Activated CD4-positive, alpha-beta T cell treated with anti-CD3 and anti-CD28 coated beads for 36 hours (primary cell): ENCODE data around the gene FBXL2. TPM values are rescaled to one million over a fixed set of nuclear protein-coding genes. Genes with fewer than 3 reads are reported as not detected.
"Not testable (repeated sequence)": the region's sequence is repeated elsewhere in the genome, so short reads cannot be mapped to it uniquely, and the experiment has no call there.

Source experiments
- ATAC-seq: fragments of 200-7000 bp; cut with Tn5 transposase; one replicate; pipeline ENCODE4 v1.10.0; 2021; ENCODE audit warnings: mild to moderate bottlenecking, moderate library complexity
- CTCF ChIA-PET: fragments of 350-600 bp; sonication (Branson Sonifier 250); formaldehyde crosslinking; loops from one replicate; lab custom pipeline; 2021; ENCODE audit warnings: antibody characterized with exemption; lab: Charles Lee
- POLR2A ChIA-PET: fragments of 350-600 bp; sonication (Branson Sonifier 250); formaldehyde crosslinking; loops from one replicate; lab custom pipeline; 2021; ENCODE audit warnings: antibody characterized with exemption, inconsistent platforms; lab: Charles Lee
- DNase-seq: peaks from one replicate; pipeline ENCODE4 v3.0.0-alpha.2; 2020
- H3K27ac Mint-ChIP-seq: one replicate; pipeline ENCODE4 v1.8.0; 2021; ENCODE audit warnings: mixed read lengths
- H3K27me3 Mint-ChIP-seq: one replicate; pipeline ENCODE4 v1.8.0; 2021; ENCODE audit warnings: mixed read lengths
- H3K36me3 Mint-ChIP-seq: one replicate; pipeline ENCODE4 v1.8.0; 2021; ENCODE audit warnings: low read depth, mixed read lengths
- H3K4me1 Mint-ChIP-seq: one replicate; pipeline ENCODE4 v1.8.0; 2021; ENCODE audit warnings: mixed read lengths
- H3K4me3 Mint-ChIP-seq: one replicate; pipeline ENCODE4 v1.8.0; 2021; ENCODE audit warnings: mild to moderate bottlenecking, moderate library complexity, mixed read lengths
- H3K9me3 Mint-ChIP-seq: one replicate; pipeline ENCODE4 v1.8.0; 2021; ENCODE audit warnings: low read depth, mixed read lengths
- intact Hi-C, 2 experiments: fragments of 100-400 bp; cut with DNase I in 1 of 2; cut with micrococcal nuclease in 1 of 2; formaldehyde crosslinking; loops; one replicate each; pipeline versions ENCODE4 v1.14.2 to v1.15.1; 2022 to 2024; cut with DNase I, micrococcal nuclease
- total RNA-seq, 2 experiments: library from RNA; stranded (reverse); gene quantifications; one replicate each; pipeline ENCODE4 v1.2.3, GENCODE V29; 2021

Gene FBXL2
- total RNA-seq, 2 experiments from 2014 or later, result 0.07 TPM; not detected in 1

- intact Hi-C loops, result no loop called here
- ATAC-seq, result no peak
- no peak overlapping the region for H3K4me3 Mint-ChIP-seq
- H3K36me3 Mint-ChIP-seq, result no peaks in the 10 kb centered on the region
- H3K27me3 Mint-ChIP-seq, result peaks cover 14% of the 10 kb centered on the region
- H3K4me1 Mint-ChIP-seq, result peaks cover 6% of the 10 kb centered on the region
- CTCF ChIA-PET, result interaction anchor here (1.7 kb wide), 1 partner anchor 55 kb away, joined by 4 read pairs; no protein-coding TSS in a partner anchor
- no peak for DNase-seq
- no peak overlapping the region for H3K27ac Mint-ChIP-seq
- POLR2A ChIA-PET, result interaction anchor here (0.6 kb wide), 1 partner anchor 118 kb away, joined by 5 read pairs; no protein-coding TSS in a partner anchor
- H3K9me3 Mint-ChIP-seq, result no peaks in the 10 kb centered on the region
Measured at GRCh38 chr3:33317963-33318709, 40.9 kb downstream of the FBXL2 start.

GRCh38 chr3:33318710-33319380 lies 41.6 kb downstream of the FBXL2 start:
- DNase-seq (no peak), ATAC-seq (no peak)
- intact Hi-C loops, result no loop called here
- no peaks in the 10 kb centered on the region for H3K9me3 Mint-ChIP-seq
- no peak overlapping the region for H3K27ac Mint-ChIP-seq
- H3K27me3 Mint-ChIP-seq, result peaks cover 15% of the 10 kb centered on the region
- H3K36me3 Mint-ChIP-seq, result no peaks in the 10 kb centered on the region
- ChIA-PET POLR2A (no interaction called here), CTCF (interaction anchor here (1.7 kb wide), 1 partner anchor 54 kb away, joined by 4 read pairs; no protein-coding TSS in a partner anchor)
- no peak overlapping the region for H3K4me3 Mint-ChIP-seq
- peaks cover 6% of the 10 kb centered on the region for H3K4me1 Mint-ChIP-seq

DNA sequence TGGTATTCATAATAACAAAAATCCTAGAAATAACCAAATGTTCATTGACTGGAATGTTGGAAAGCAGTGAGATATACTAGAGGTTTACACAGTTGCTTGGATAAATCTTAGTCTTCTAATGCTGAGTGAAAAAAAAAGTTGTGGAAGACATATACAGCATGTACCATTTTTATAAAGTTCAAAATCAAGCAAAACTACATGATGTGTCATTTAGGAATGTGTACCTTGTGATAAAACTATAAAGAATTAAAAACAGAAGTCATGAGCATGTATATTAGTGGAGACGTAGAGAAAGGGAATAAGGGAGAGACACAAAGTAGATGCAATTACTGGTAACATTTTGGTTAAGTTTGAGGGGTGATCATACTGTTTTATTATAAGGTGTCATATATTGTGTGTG lies 45.2 kb downstream of the FBXL2 start:
- DNase-seq (no peak), ATAC-seq (no peak)
- Mint-ChIP-seq H3K4me3 (no peak overlapping the region), H3K27me3 (peaks cover 12% of the 10 kb centered on the region), H3K36me3 (no peaks in the 10 kb centered on the region), H3K4me1 (peaks cover 6% of the 10 kb centered on the region), H3K9me3 (no peaks in the 10 kb centered on the region), H3K27ac (no peak overlapping the region)
- CTCF ChIA-PET, result no interaction called here
- intact Hi-C loops, result no loop called here
- POLR2A ChIA-PET, result no interaction called here

DNA sequence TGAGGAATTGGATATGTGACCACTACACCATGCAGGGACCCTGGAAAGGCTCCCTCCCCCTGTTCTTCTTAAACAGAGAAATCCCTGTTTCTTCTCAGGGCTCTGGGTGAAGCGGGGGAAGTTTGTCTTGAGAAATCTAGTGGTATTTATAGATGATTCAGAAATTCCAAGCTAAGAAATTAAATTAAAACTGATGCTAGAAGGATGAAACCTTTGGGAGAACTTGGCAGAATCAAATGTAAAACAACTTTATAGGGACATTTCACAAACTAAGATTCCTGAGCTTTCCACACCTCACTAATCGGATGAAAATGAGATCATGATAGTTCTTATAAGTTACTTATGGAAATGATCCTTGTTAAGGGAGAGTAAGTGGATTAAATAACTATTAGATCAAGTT lies 54.2 kb downstream of the FBXL2 start:
- ChIA-PET POLR2A (no interaction called here), CTCF (interaction anchor here (1.6 kb wide), 1 partner anchor 200 kb away, joined by 3 read pairs; no protein-coding TSS in a partner anchor)
- DNase-seq (no peak), ATAC-seq (no peak)
- Mint-ChIP-seq H3K4me3 (no peak overlapping the region), H3K36me3 (peaks cover 3% of the 10 kb centered on the region), H3K4me1 (no peaks in the 10 kb centered on the region), H3K27ac (no peak overlapping the region), H3K27me3 (peaks cover 10% of the 10 kb centered on the region), H3K9me3 (peaks cover 17% of the 10 kb centered on the region)
- intact Hi-C loops, result no loop called here

DNA sequence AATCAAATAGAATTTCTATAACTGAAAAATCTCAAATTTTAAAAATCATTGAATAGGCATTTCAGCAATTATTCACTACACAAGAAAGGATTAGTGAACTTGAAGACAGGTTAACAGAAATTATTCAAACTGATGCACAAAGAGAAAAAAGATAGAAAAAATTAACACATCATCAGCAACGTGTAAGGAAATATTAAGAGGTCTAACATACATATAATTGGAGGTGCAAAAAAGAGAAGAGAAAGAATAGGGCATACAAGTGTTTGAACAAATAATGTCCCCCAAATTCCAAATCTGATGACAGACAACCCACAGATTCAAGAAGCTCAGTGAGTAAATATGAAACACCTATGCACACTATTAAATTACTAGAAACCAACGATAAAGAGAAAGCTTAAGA lies 57.1 kb downstream of the FBXL2 start:
- Mint-ChIP-seq H3K4me3 (no peak overlapping the region), H3K4me1 (no peaks in the 10 kb centered on the region), H3K27me3 (peaks cover 5% of the 10 kb centered on the region), H3K36me3 (peaks cover 3% of the 10 kb centered on the region), H3K27ac (no peak overlapping the region), H3K9me3 (peaks cover 17% of the 10 kb centered on the region)
- ChIA-PET POLR2A (no interaction called here), CTCF (no interaction called here)
- intact Hi-C loops, result no loop called here
- ATAC-seq (no peak), DNase-seq (no peak)

DNA sequence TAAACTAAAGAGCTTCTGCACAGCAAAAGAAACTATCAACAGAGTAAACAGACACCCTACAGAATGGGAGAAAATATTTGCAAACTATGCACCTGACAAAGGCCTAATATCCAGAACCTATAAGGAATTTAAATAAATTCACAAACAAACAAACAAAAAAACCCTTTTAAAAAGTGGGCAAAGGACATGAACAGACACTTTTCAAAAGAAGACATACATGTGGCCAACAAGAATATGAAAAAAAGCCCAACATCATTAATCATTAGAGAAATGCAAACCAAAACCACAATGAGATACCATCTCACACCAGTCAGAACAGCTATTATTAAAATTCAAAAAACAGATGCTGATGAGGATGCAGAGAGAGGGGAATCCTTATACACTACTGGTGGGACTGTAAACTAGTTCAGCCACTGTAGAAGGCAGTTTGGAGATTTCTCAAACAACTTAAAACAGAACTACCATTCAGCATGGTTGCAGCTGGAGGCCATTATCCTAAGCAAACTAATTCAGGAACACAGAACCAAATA lies 61.8 kb downstream of the FBXL2 start:
- H3K27ac Mint-ChIP-seq, H3K36me3 Mint-ChIP-seq, H3K9me3 Mint-ChIP-seq, POLR2A ChIA-PET, H3K4me3 Mint-ChIP-seq, DNase-seq, H3K4me1 Mint-ChIP-seq, ATAC-seq, intact Hi-C loops, H3K27me3 Mint-ChIP-seq: not testable (repeated sequence)
- CTCF ChIA-PET, result interaction anchor here (2.0 kb wide), 1 partner anchor 34 kb away, joined by 5 read pairs; no protein-coding TSS in a partner anchor

DNA sequence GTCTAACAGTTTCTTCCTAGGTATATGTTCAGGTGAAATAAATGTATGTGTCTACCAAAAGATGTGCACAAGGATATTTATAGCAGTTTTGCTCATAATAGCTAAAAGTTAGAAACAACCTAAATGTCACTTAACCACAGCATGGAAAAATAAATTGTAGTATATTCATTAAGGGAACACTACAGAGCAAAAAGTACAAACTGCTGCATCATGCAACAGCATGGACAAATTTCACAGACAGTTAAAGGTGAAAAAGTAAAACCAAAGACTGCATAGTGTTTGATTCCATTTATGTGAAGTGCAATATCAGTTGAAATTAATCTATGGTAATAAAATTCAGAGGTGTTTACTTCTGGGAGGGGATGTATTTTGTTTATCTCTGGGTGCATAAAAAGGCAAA lies 62.5 kb downstream of the FBXL2 start:
- H3K36me3 Mint-ChIP-seq, result no peaks in the 10 kb centered on the region
- POLR2A ChIA-PET, result no interaction called here

DNA sequence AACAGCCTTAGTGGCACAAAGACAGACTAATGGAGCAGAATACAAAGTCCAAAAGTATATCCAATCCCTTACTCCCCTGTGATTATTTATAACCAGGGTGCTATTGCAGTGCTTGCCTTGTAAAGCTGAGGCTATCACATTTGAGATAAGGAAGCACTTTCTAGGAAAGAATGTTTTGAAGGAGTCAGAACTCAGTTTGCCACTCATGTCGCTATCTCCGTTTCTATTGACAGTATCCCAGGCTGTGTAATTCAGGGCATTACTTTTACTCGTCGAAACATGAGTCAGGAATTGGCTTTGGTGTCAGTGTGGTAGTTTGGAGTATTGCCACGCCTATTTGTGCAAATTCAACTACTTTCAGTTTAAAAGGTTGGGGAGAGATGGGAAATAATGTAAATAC lies 78.4 kb downstream of the FBXL2 start:
- intact Hi-C loops, result no loop called here
- Mint-ChIP-seq H3K36me3 (no peaks in the 10 kb centered on the region), H3K27ac (no peak overlapping the region), H3K4me3 (no peak overlapping the region), H3K4me1 (no peaks in the 10 kb centered on the region), H3K9me3 (no peaks in the 10 kb centered on the region), H3K27me3 (peaks cover 4% of the 10 kb centered on the region)
- CTCF ChIA-PET, result no interaction called here
- DNase-seq, result no peak
- no peak for ATAC-seq
- POLR2A ChIA-PET, result no interaction called here

More for the DNA sequence above, 62.5 kb downstream of the FBXL2 start:
- no peaks in the 10 kb centered on the region for H3K4me1 Mint-ChIP-seq
- intact Hi-C loops, result no loop called here
- DNase-seq, result no peak
- no peak overlapping the region for H3K4me3 Mint-ChIP-seq
- CTCF ChIA-PET, result interaction anchor here (2.0 kb wide), 1 partner anchor 33 kb away, joined by 5 read pairs; no protein-coding TSS in a partner anchor
- H3K27me3 Mint-ChIP-seq, result no peaks in the 10 kb centered on the region
- no peak overlapping the region for H3K27ac Mint-ChIP-seq
- no peak for ATAC-seq
- H3K9me3 Mint-ChIP-seq, result peaks cover under 1% of the 10 kb centered on the region

DNA sequence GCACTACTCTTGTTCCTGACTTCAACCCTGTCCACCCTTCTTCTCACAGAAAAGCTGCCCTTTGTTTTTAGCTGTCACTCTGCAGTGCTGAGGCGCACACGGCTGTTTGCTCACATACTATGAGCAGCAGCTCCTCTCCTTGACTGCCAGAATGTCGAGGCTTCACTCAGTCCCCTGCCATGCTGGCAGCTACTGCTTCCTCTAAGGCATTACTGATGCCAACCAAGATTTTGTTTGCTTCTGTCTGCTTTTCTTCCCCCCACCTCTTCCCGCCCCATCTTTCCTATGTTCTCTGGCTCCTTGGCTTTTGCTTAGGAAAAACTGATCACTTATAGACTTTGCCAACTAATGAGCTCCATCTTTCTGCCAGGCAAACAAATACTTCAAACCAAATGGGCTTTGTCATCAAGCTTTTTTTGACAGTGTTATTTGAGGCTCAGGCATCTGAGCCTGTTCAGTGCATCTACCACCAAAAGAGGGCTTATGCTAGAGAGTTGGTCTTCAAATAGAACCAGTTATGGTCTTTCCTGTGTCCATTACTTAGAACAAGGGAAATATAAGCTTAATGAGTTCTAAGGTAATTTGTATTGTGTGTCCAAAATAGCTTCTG lies 81.0 kb downstream of the FBXL2 start:
- Mint-ChIP-seq H3K4me1 (no peaks in the 10 kb centered on the region), H3K27ac (no peak overlapping the region), H3K4me3 (no peak overlapping the region), H3K27me3 (peaks cover 3% of the 10 kb centered on the region), H3K9me3 (no peaks in the 10 kb centered on the region), H3K36me3 (no peaks in the 10 kb centered on the region)
- ATAC-seq (no peak), DNase-seq (no peak)
- POLR2A ChIA-PET, result no interaction called here
- CTCF ChIA-PET, result interaction anchor here (2.7 kb wide), 1 partner anchor 15 kb away, joined by 11 read pairs; no protein-coding TSS in a partner anchor
- intact Hi-C loops, result no loop called here

GRCh38 chr3:33360136-33360825 lies 83.0 kb downstream of the FBXL2 start:
- H3K27ac Mint-ChIP-seq, result no peak overlapping the region

More at GRCh38 chr3:33360136-33360825, 83.0 kb downstream of the FBXL2 start:
- CTCF ChIA-PET, result interaction anchor here (2.7 kb wide), 1 partner anchor 13 kb away, joined by 11 read pairs; no protein-coding TSS in a partner anchor
- Mint-ChIP-seq H3K4me1 (peaks cover 2% of the 10 kb centered on the region), H3K4me3 (no peak overlapping the region), H3K36me3 (no peaks in the 10 kb centered on the region), H3K9me3 (no peaks in the 10 kb centered on the region), H3K27me3 (peaks cover 3% of the 10 kb centered on the region)
- DNase-seq (no peak), ATAC-seq (no peak)
- POLR2A ChIA-PET, result no interaction called here
- intact Hi-C loops, result no loop called here
